GM19023 (cell line): Measurements from ENCODE around the gene LAMB4.

Experiments used
- ATAC-seq: cut with Tn5 transposase; IDR thresholded peaks from one replicate; pipeline ENCODE4 v1.9.1; 2021; ENCODE audit warnings: mild to moderate bottlenecking, moderate library complexity; ENCODE audit not compliant: unreplicated experiment

LAMB4 gene

GRCh38 chr7:108112683-108113082, 17.5 kb downstream of the LAMB4 start:
- no peak for ATAC-seq

GRCh38 chr7:108109221-108109908, 20.8 kb downstream of the LAMB4 start:
- no peak for ATAC-seq

- ATAC-seq: no peak
These were observed 22.0 kb downstream of the LAMB4 start for GRCh38 chr7:108108131-108108530.

- ATAC-seq: no peak
These were observed 25.8 kb downstream of the LAMB4 start for GRCh38 chr7:108104324-108104723.

GRCh38 chr7:108103558-108104298, 26.4 kb downstream of the LAMB4 start:
- no peak for ATAC-seq

GRCh38 chr7:108102671-108103312, 27.4 kb downstream of the LAMB4 start:
- no peak for ATAC-seq

- ATAC-seq: no peak
These were observed 28.4 kb downstream of the LAMB4 start for GRCh38 chr7:108101759-108102158.

GRCh38 chr7:108099713-108100112, 30.4 kb downstream of the LAMB4 start:
- no peak for ATAC-seq

GRCh38 chr7:108097703-108098102, 32.5 kb downstream of the LAMB4 start:
- ATAC-seq: no peak

- no peak for ATAC-seq
These were observed 33.2 kb downstream of the LAMB4 start for GRCh38 chr7:108096996-108097395.

- no peak for ATAC-seq
These were observed 35.0 kb downstream of the LAMB4 start for GRCh38 chr7:108094933-108095710.

GRCh38 chr7:108094346-108094745, 35.8 kb downstream of the LAMB4 start:
- no peak for ATAC-seq

- ATAC-seq: no peak
These were observed 36.3 kb downstream of the LAMB4 start for GRCh38 chr7:108093851-108094331.

GRCh38 chr7:108093341-108093740, 36.8 kb downstream of the LAMB4 start:
- no peak for ATAC-seq

GRCh38 chr7:108091461-108091831, 38.7 kb downstream of the LAMB4 start:
- no peak for ATAC-seq

- ATAC-seq: no peak
These were observed 39.2 kb downstream of the LAMB4 start for GRCh38 chr7:108090791-108091460.

- ATAC-seq: no peak
These were observed 40.8 kb downstream of the LAMB4 start for GRCh38 chr7:108089381-108089780.

- ATAC-seq: no peak
These were observed 41.4 kb downstream of the LAMB4 start for GRCh38 chr7:108088729-108089128.

GRCh38 chr7:108087778-108088177, 42.4 kb downstream of the LAMB4 start:
- no peak for ATAC-seq

- no peak for ATAC-seq
These were observed 43.2 kb downstream of the LAMB4 start for GRCh38 chr7:108086962-108087361.

- no peak for ATAC-seq
These were observed 43.6 kb downstream of the LAMB4 start for GRCh38 chr7:108086546-108086945.
